Measurements from ENCODE around the gene ATN1.

ATN1 gene

DNA sequence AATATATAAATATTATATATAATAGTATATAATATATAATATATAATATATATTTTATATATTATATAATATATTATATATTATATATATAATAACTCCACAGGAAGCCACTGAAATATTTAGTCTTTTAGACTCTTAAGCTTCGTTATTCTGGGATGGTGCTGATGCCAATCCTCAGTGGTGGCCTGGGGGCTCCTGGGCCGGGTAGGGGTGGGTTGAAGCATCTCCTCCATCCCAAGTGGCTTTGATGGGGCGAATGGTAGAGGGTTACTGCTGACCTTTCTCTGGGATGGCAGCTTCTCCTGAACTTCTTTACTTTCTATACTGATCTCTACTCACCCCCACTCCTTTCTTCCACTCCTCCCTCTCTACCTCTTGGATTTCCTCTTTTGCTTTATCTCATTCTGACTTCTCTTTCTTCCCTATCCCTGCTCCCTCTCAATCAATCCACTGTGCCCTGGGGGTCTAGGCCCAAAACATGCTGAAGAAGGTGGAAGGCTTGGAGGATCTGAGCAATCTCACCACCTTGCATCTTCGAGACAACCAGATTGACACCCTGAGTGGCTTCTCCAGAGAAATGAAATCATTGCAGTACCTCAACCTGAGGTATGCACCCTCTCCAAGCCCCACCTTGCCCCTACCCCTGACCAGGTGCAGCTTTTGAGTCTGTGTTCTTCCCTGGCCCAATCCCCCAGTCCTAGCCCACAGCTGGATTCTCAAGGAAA lies 18.2 kb upstream of the ATN1 start:
- H3K9me3 ChIP-seq (ENCODE audit: control insufficient read depth, insufficient read depth, low read length), result no peaks in the 10 kb centered on the region
- no peaks in the 10 kb centered on the region for H4K20me1 ChIP-seq (ENCODE audit: control insufficient read depth, insufficient read depth, low read depth, low read length)
- no peaks in the 10 kb centered on the region for H3K9me2 ChIP-seq (replicated peaks; ENCODE audit: control insufficient read depth, low read length)
- no peak overlapping the region for H3K4me3 ChIP-seq (ENCODE audit: low read length)
- peaks cover 30% of the 10 kb centered on the region for H3K27me3 ChIP-seq (ENCODE audit: control insufficient read depth, low read length)
- no peaks in the 10 kb centered on the region for H3K36me3 ChIP-seq (ENCODE audit: control insufficient read depth, low read length)
- no peaks in the 10 kb centered on the region for H3F3A ChIP-seq (ENCODE audit: control insufficient read depth, insufficient read depth)
- H3K4me2 ChIP-seq (ENCODE audit: low read length), result no peak overlapping the region
- no peak for TF ChIP-seq EZH2phosphoT487 (IDR thresholded peaks at IDR 0.05; ENCODE audit: borderline replicate concordance, low read length)
- TF ChIP-seq, protein P1, sequence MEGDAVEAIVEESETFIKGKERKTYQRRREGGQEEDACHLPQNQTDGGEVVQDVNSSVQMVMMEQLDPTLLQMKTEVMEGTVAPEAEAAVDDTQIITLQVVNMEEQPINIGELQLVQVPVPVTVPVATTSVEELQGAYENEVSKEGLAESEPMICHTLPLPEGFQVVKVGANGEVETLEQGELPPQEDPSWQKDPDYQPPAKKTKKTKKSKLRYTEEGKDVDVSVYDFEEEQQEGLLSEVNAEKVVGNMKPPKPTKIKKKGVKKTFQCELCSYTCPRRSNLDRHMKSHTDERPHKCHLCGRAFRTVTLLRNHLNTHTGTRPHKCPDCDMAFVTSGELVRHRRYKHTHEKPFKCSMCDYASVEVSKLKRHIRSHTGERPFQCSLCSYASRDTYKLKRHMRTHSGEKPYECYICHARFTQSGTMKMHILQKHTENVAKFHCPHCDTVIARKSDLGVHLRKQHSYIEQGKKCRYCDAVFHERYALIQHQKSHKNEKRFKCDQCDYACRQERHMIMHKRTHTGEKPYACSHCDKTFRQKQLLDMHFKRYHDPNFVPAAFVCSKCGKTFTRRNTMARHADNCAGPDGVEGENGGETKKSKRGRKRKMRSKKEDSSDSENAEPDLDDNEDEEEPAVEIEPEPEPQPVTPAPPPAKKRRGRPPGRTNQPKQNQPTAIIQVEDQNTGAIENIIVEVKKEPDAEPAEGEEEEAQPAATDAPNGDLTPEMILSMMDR (IDR thresholded peaks at IDR 0.05; ENCODE audit: low read depth, low read length, poor library complexity, severe bottlenecking), result no peak
- H3K27ac ChIP-seq (ENCODE audit: low read depth, low read length), result no peak overlapping the region
- H3K79me2 ChIP-seq (ENCODE audit: control insufficient read depth, low read length), result no peaks in the 10 kb centered on the region
- peaks cover 18% of the 10 kb centered on the region for H3K4me1 ChIP-seq (ENCODE audit: control insufficient read depth, low read length)

DNA sequence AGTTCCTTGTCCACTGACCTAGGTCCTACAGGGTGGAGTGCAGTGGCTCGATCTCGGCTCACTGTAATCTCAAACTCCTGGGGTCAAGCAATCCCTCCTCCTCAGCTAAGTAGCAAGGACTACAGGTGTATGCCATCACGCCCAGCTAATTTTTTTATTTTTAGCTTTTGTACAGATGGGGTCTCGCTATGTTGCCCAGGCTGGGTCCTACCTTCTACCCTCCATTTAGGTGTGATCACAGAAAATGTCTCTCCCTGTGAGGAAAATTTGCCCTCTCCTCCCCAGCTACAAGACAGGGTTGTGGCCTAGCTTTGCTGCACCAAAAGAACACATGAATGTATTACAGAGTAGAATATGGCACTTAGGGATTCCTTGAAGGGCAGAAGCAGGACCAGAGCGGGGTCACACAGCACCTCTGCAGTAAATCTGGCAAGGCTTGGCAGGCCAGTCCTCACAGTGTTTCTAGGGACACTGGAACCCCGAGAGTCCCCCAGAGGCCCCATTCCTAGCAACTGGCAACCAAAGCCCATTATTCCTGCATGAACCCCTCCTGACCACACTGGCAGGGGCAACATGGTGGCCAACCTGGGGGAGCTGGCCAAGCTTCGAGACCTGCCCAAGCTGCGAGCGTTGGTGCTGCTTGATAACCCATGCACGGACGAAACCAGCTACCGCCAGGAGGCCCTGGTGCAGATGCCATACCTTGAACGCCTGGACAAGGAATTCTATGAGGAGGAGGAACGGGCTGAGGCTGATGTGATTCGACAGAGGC lies 15.4 kb upstream of the ATN1 start:
- Histone ChIP-seq H3K9me2 (replicated peaks; ENCODE audit: control insufficient read depth, low read length) (no peaks in the 10 kb centered on the region), H3K27me3 (ENCODE audit: control insufficient read depth, low read length) (peaks cover 58% of the 10 kb centered on the region), H4K20me1 (ENCODE audit: control insufficient read depth, insufficient read depth, low read depth, low read length) (no peaks in the 10 kb centered on the region), H3K36me3 (ENCODE audit: control insufficient read depth, low read length) (no peaks in the 10 kb centered on the region), H3K4me2 (ENCODE audit: low read length) (no peak overlapping the region), H3K4me3 (ENCODE audit: low read length) (no peak overlapping the region), H3F3A (ENCODE audit: control insufficient read depth, insufficient read depth) (no peaks in the 10 kb centered on the region), H3K4me1 (ENCODE audit: control insufficient read depth, low read length) (peaks cover 18% of the 10 kb centered on the region), H3K27ac (ENCODE audit: low read depth, low read length) (no peak overlapping the region), H3K9me3 (ENCODE audit: control insufficient read depth, insufficient read depth, low read length) (no peaks in the 10 kb centered on the region), H3K79me2 (ENCODE audit: control insufficient read depth, low read length) (no peaks in the 10 kb centered on the region)
- TF ChIP-seq, protein P1 (IDR thresholded peaks at IDR 0.05; ENCODE audit: low read depth, low read length, poor library complexity, severe bottlenecking), result no peak
- no peak for TF ChIP-seq EZH2phosphoT487 (IDR thresholded peaks at IDR 0.05; ENCODE audit: borderline replicate concordance, low read length)

DNA sequence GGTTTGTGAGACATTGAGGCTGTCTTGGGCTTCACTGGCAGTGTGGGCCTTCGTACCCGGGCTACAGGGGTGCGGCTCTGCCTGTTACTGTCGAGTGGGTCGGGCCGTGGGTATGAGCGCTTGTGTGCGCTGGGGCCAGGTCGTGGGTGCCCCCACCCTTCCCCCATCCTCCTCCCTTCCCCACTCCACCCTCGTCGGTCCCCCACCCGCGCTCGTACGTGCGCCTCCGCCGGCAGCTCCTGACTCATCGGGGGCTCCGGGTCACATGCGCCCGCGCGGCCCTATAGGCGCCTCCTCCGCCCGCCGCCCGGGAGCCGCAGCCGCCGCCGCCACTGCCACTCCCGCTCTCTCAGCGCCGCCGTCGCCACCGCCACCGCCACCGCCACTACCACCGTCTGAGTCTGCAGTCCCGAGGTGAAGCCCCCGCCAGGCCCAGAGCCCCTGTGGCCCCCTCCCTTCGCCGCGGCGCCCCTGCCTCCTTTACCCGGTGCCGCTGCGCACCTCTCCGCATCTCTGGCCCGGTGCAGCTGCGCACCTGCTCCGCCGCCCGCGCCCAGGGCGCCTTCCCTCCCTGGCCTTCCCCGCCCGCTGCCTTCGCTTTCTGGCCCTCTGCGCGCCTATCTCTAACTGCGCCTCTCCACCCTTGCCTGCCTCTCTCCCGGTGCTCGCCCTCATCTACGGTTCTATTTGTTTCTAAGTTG lies 13.4 kb upstream of the ATN1 start, which contains the start of gene ENO2:
ENO2 (plus strand) TSS at position 335 of the 701 bp plus-strand sequence. CDS start 1,253 bp downstream, outside the sequence.
- Histone ChIP-seq H3K4me3 (ENCODE audit: low read length) (peak within 1 kb of the TSS; percentile 65), H3K4me2 (ENCODE audit: low read length) (peak within 1 kb of the TSS; percentile 72), H3F3A (ENCODE audit: control insufficient read depth, insufficient read depth) (no peaks in the 10 kb centered on the region), H3K9me2 (replicated peaks; ENCODE audit: control insufficient read depth, low read length) (no peaks in the 10 kb centered on the region), H3K9me3 (ENCODE audit: control insufficient read depth, insufficient read depth, low read length) (no peaks in the 10 kb centered on the region), H3K36me3 (ENCODE audit: control insufficient read depth, low read length) (no peaks in the 10 kb centered on the region), H4K20me1 (ENCODE audit: control insufficient read depth, insufficient read depth, low read depth, low read length) (no peaks in the 10 kb centered on the region), H3K79me2 (ENCODE audit: control insufficient read depth, low read length) (no peaks in the 10 kb centered on the region), H3K27ac (ENCODE audit: low read depth, low read length) (no peak within 1 kb of the TSS), H3K27me3 (ENCODE audit: control insufficient read depth, low read length) (peaks cover 60% of the 10 kb centered on the region), H3K4me1 (ENCODE audit: control insufficient read depth, low read length) (peaks cover 18% of the 10 kb centered on the region)
- TF ChIP-seq, protein P1 (IDR thresholded peaks at IDR 0.05; ENCODE audit: low read depth, low read length, poor library complexity, severe bottlenecking), result no peak
- peak; percentile 53; the same call in 1 of the 2 replicates for TF ChIP-seq EZH2phosphoT487 (IDR thresholded peaks at IDR 0.05; ENCODE audit: borderline replicate concordance, low read length)

All from DOHH2 (cell line).